ENCODE data around the gene ARHGAP6.
A peak's percentile ranks its signal among the peaks of the same experiment; 100 is the strongest.
"Not testable (repeated sequence)": the region's sequence is repeated elsewhere in the genome, so short reads cannot be mapped to it uniquely, and the experiment has no call there.

The ARHGAP6 gene

DNA sequence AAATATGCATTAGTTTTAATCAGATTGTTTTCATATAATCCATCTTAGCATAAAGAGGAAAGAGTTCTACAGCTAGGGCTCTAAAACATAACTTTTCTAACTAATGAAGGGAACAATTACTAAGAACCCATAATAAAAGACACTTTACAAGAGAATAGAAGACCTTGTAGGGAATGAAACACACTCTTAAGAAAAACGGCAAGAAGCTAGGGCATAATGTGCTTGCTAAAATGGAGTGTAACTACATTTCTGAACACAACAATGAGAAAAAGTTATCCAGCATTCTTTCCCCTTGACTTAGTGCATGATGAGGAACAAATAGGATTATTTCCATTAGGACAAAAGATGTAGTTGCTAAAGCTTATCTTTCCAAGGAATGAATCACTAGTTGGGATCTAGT, 54.6 kb downstream of the ARHGAP6 start:
- peaks cover 2% of the 10 kb centered on the region for H3K4me1 Mint-ChIP-seq (ENCODE audit: low read depth)
- peaks cover 4% of the 10 kb centered on the region for H3K9me3 Mint-ChIP-seq (ENCODE audit: low read depth)
- no peaks in the 10 kb centered on the region for H3K36me3 Mint-ChIP-seq
- H3K27ac Mint-ChIP-seq = no peak overlapping the region
- no peak overlapping the region for H3K4me3 Mint-ChIP-seq
- H3K27me3 Mint-ChIP-seq = peaks cover 5% of the 10 kb centered on the region

DNA sequence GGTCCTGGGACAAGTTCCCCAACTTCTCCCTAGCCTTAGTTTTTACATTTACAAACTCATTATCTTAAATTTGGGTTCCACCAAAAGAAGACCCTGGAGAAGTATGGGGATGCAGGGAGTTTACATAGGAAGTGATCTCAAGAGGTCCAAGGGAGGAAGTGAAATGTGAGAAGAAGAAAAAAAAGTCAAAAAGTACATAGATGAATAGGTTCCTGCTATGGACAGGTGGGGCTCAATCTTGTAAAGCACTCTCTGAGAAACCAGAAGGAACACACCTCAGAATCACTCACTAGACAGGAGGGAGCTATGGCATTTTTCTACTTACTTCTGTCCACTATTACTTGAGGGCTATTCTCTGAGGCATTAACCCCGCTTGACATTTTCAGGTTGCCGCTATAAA, 56.6 kb downstream of the ARHGAP6 start:
- H3K9me3 Mint-ChIP-seq (ENCODE audit: low read depth) = no peaks in the 10 kb centered on the region
- peaks cover 2% of the 10 kb centered on the region for H3K27me3 Mint-ChIP-seq
- H3K36me3 Mint-ChIP-seq = no peaks in the 10 kb centered on the region
- no peak overlapping the region for H3K4me3 Mint-ChIP-seq
- peaks cover 2% of the 10 kb centered on the region for H3K4me1 Mint-ChIP-seq (ENCODE audit: low read depth)
- no peak overlapping the region for H3K27ac Mint-ChIP-seq

DNA sequence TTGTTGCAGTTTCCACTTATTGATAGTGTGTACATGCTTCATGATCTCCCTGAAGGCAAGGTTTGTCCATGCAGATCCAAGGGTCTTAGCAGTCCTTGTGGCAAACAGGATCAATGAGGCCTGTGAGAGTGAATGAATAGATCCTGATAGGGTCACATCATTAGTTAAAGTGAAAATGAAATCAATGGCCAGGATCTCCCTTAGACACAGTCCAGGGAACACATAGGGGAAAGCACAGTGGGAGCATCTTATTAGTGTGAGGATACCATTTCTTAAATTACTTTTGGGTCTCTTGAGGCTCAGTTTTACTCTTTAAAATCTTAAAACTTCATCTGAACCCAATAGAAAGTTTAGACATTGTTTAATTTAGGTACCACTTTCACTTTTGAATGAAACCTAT, 59.3 kb downstream of the ARHGAP6 start:
- H3K27ac Mint-ChIP-seq = no peak overlapping the region
- H3K36me3 Mint-ChIP-seq = no peaks in the 10 kb centered on the region
- no peaks in the 10 kb centered on the region for H3K9me3 Mint-ChIP-seq (ENCODE audit: low read depth)
- peaks cover 2% of the 10 kb centered on the region for H3K27me3 Mint-ChIP-seq
- no peak overlapping the region for H3K4me3 Mint-ChIP-seq
- peaks cover 2% of the 10 kb centered on the region for H3K4me1 Mint-ChIP-seq (ENCODE audit: low read depth)

DNA sequence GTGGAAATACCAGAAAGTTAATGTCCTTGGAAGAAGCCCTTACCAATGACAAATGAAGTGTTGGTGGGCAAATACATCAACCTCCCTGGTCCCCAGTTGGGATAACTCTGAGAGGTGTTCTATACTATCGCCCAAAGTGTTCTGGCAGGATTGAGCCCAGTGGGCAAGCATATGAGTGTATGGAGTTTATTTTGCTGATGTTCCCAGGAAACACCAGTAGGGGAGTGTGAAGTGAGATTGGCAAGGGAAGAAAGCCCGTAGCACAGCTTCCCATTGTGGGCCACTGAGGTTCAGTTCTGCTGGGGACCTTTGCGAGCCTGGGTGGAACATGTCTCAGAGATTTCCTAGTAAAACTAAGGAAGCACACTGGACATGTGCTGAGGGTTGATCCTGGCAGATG, 65.1 kb downstream of the ARHGAP6 start:
- H3K9me3 Mint-ChIP-seq (ENCODE audit: low read depth) = no peaks in the 10 kb centered on the region
- H3K27me3 Mint-ChIP-seq = no peaks in the 10 kb centered on the region

DNA sequence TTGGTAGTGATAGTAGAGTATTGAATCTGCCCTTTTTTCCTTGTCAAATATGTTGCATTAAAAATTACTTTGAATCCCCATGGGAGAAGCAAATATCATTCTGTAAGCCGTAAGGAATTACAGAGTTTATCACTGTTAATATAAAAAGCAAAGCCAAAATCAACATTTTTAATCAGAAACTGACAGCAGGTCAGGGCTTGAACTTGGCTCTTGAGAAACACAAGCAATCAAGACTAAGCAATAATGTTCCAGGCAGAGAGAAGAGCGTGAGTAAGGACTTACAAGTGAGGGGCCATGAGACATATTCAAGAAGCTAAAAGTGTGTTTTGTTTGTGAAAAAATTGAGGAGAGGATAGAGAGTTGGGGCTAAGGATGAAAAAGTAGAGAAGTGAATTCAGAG, 68.2 kb downstream of the ARHGAP6 start:
- no peak overlapping the region for H3K27ac Mint-ChIP-seq
- H3K27me3 Mint-ChIP-seq = no peaks in the 10 kb centered on the region
- H3K36me3 Mint-ChIP-seq = no peaks in the 10 kb centered on the region
- H3K9me3 Mint-ChIP-seq (ENCODE audit: low read depth) = no peaks in the 10 kb centered on the region
- no peaks in the 10 kb centered on the region for H3K4me1 Mint-ChIP-seq (ENCODE audit: low read depth)
- H3K4me3 Mint-ChIP-seq = no peak overlapping the region

More for the DNA sequence above, 65.1 kb downstream of the ARHGAP6 start:
- H3K4me1 Mint-ChIP-seq (ENCODE audit: low read depth) = no peaks in the 10 kb centered on the region
- no peak overlapping the region for H3K4me3 Mint-ChIP-seq
- H3K27ac Mint-ChIP-seq = no peak overlapping the region
- H3K36me3 Mint-ChIP-seq = no peaks in the 10 kb centered on the region

DNA sequence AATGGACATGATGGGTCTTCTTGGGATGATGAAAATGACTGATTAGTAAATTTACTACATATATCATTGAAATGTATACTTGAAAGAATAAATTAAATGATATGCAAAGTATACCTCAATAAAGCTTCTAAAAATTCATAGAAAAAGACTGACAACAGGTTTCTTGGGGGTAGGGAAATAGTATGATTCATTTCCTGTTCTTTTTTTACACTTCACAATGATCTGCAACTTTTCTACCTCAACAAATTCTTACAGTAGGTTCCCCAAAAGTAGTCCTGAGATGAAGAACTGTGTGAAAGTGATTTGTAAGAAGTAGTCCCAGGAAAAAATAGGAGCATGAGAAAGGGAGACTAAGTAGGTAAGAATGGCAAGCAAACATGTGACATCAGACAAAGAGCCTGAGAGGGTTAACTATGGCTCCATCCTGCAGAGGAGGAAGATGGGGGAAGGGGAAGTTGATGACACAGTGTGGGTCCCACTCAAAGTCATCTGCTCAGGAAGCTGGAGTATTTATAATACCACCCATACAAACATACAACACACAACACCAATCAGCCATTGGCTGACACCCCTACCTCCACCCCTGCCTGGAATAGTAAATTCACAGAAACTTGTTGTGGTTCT, 73.9 kb downstream of the ARHGAP6 start:
- H3K4me3 Mint-ChIP-seq = peak overlapping the region; percentile 77
- H3K27ac Mint-ChIP-seq = peak overlapping the region; percentile 96
- peaks cover 2% of the 10 kb centered on the region for H3K36me3 Mint-ChIP-seq
- H3K27me3 Mint-ChIP-seq = no peaks in the 10 kb centered on the region
- H3K4me1 Mint-ChIP-seq (ENCODE audit: low read depth) = peaks cover 13% of the 10 kb centered on the region
- H3K9me3 Mint-ChIP-seq (ENCODE audit: low read depth) = no peaks in the 10 kb centered on the region

DNA sequence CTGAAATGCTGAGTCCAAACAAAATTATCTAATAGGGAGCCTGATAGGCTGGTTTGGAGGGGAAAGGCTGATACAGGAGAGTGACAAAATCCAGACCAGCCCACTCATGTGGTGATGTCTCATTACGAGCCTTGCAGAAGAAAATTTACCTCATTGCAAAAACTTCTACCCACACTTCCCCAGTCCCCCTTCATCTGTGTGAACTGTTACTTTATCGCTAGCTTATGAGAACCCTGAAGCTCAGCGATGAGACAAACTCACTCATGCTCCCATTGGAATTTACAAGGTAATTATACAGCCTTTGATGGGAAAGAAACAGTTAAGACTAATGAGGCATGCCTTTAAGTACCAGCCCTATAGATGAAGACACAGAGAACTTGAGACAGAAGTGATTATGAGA, 76.1 kb downstream of the ARHGAP6 start:
- Mint-ChIP-seq H3K36me3 (peaks cover 2% of the 10 kb centered on the region), H3K9me3 (ENCODE audit: low read depth) (no peaks in the 10 kb centered on the region), H3K27ac (no peak overlapping the region), H3K4me3 (no peak overlapping the region), H3K4me1 (ENCODE audit: low read depth) (peaks cover 13% of the 10 kb centered on the region), H3K27me3 (no peaks in the 10 kb centered on the region)

DNA sequence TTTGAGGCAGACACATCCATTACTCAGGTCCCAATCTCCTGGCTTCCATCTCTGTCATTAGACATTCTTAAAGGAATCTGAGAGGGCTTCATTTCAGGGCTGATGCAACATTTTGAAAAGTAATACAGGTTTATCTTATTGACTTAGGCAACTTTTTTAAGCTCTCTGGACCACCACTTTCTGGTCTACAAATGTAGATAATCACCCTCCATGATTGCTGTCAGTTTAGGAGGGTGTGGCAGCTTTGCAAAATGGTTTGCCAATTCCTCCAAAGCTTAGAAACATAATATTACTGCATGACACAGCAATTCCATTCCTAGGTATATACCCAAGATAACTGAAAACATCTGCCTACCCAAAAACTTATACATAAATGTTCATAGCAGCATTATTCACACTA, 77.6 kb downstream of the ARHGAP6 start:
- H3K36me3 Mint-ChIP-seq = peaks cover 2% of the 10 kb centered on the region
- no peak overlapping the region for H3K4me3 Mint-ChIP-seq
- no peak overlapping the region for H3K27ac Mint-ChIP-seq
- peaks cover 13% of the 10 kb centered on the region for H3K4me1 Mint-ChIP-seq (ENCODE audit: low read depth)
- no peaks in the 10 kb centered on the region for H3K9me3 Mint-ChIP-seq (ENCODE audit: low read depth)
- no peaks in the 10 kb centered on the region for H3K27me3 Mint-ChIP-seq

DNA sequence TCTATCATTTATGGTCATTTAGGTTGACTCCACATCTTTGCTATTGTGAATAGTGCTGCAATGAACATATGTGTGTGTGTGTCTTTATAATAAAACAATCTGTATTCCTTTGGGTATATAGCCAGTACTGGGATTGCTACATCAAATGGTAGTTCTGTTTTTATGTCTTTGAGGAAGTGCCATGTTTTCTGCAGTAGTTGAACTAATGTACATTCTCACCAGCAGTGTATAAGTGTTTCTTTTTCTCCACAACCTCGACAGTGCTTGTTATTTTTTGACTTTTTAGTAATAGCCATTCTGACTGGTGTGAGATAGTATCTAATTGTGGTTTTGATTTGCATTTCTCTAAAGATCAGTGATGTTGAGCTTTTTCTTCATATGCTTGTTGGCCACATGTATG, 80.5 kb downstream of the ARHGAP6 start:
- Mint-ChIP-seq H3K9me3 (ENCODE audit: low read depth) (no peaks in the 10 kb centered on the region), H3K36me3 (peaks cover 2% of the 10 kb centered on the region), H3K4me3 (no peak overlapping the region), H3K4me1 (ENCODE audit: low read depth) (peaks cover 3% of the 10 kb centered on the region), H3K27me3 (no peaks in the 10 kb centered on the region), H3K27ac (no peak overlapping the region)

DNA sequence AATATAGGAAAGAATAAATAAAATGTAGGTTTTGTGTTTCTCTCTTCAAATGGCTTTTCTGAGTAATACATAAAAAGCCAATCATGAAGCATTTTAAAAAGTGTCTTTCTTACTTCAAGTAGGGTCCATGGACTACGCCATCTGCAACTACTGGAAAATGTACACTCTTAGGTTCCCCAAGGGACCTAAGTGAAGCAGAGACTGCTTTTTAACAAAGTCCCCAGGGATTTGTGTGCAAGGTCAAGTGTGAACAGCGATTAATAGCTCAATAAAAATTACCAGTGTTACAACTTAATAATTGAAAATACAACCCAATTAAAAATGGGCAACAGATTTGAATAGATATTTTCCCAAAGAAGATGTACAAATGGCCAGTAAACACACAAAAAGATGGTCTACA, 84.9 kb downstream of the ARHGAP6 start:
- H3K36me3 Mint-ChIP-seq = no peaks in the 10 kb centered on the region
- H3K4me3 Mint-ChIP-seq = no peak overlapping the region
- H3K27ac Mint-ChIP-seq = no peak overlapping the region
- H3K27me3 Mint-ChIP-seq = peaks cover 2% of the 10 kb centered on the region
- no peaks in the 10 kb centered on the region for H3K4me1 Mint-ChIP-seq (ENCODE audit: low read depth)
- no peaks in the 10 kb centered on the region for H3K9me3 Mint-ChIP-seq (ENCODE audit: low read depth)

DNA sequence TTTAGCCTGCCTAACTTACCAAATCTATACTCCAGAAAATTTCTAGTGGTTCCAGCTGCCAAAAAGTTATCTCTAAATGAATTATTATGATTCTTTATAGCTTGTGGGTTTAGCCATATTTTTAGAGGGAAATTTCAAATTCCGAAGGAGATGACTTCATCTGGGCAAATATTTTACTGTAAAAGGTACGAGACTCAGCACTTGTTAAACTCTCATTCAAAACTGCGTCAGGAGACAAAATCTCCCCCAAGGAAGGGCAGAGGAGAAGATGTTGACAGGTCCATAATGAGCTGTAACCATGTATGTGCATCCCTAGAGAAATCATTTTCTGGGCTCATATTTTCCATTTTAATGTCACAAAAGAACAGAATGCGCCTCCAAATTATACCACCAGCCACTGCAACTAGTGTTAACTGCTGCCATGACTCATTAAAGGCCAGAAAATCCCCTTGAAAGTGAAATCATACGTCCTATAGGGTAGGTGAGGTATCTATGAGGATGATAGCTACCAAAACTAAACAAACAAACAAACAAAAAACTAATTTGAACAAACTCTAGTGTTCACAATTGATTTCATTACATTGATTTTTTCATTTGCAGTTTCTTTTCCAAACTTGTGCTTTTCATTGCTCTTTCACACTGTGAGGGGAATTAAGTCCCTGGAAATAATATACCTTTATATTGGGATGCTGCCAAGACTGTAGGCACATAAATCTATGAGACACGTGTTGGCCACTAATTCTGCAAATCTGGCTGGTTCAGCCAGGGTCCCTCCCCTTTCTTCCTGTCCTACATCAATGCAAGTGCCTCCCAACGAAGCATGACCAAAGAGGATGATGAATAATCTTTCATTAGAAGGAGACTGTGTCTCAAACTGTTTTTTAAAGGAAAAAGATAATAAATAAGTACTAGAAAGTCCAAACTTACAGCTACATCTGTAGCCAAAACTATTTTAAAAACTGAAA, 85.8 kb downstream of the ARHGAP6 start:
- Mint-ChIP-seq H3K9me3 (ENCODE audit: low read depth) (no peaks in the 10 kb centered on the region), H3K27ac (no peak overlapping the region), H3K27me3 (peaks cover 2% of the 10 kb centered on the region), H3K4me3 (no peak overlapping the region), H3K4me1 (ENCODE audit: low read depth) (no peaks in the 10 kb centered on the region), H3K36me3 (no peaks in the 10 kb centered on the region)

DNA sequence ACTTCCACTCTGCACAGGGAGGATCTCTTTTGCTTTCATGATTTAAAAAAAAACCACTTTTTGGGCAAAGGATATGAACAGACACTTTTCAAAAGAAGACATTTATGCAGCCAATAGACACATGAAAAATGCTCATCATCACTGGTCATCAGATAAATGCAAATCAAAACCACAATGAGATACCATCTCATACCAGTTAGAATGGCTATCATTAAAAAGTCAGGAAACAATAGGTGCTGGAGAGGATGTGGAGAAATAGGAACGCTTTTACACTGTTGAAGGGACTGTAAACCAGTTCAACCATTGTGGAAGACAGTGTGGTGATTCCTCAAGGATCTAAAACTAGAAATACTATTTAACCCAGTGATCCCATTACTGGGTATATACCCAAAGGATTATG, 87.4 kb downstream of the ARHGAP6 start:
- not testable (repeated sequence) for H3K27ac Mint-ChIP-seq; H3K9me3 Mint-ChIP-seq (ENCODE audit: low read depth); H3K27me3 Mint-ChIP-seq; H3K4me1 Mint-ChIP-seq (ENCODE audit: low read depth); H3K4me3 Mint-ChIP-seq; H3K36me3 Mint-ChIP-seq

DNA sequence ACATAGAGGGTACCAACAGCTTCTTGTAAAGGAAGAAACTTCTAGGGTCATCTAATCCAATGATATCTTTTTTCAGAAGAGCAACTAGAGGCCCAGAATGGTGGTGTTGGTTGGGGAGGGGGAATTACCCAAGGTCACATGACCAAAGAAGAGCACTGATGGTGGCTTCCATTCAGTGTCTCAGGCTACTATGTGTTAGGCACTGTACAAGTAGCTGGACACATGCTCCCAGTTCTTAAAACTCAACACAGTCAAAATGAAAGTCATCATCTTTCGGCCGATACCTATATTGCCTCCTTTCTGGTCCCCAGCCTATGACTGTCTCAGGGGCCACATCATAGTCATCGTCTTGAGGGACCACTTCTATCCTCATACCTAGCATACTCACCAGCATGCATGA, 88.1 kb downstream of the ARHGAP6 start:
- H3K9me3 Mint-ChIP-seq (ENCODE audit: low read depth) = no peaks in the 10 kb centered on the region
- no peak overlapping the region for H3K27ac Mint-ChIP-seq
- no peaks in the 10 kb centered on the region for H3K4me1 Mint-ChIP-seq (ENCODE audit: low read depth)
- H3K36me3 Mint-ChIP-seq = no peaks in the 10 kb centered on the region
- H3K4me3 Mint-ChIP-seq = no peak overlapping the region
- H3K27me3 Mint-ChIP-seq = peaks cover 2% of the 10 kb centered on the region

DNA sequence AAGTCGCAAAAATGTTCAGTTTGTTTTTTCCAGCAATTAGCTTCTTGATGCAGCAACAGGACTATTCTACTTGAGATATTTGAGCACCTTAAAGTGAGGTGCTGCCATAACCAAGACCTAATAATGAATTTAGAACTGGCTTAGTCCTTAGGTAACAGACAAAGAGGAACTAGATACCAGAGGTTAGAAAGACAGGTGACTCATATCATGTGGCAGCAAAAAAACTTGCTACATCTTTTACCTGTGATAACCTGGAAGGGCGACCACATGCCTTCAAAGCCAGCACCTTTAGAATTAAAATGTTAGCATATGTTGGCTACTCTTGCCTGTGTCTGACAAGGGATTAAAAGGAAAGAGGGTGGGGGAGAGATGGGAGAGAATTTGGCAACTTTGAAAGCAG, 90.4 kb downstream of the ARHGAP6 start:
- peaks cover 2% of the 10 kb centered on the region for H3K27me3 Mint-ChIP-seq
- H3K36me3 Mint-ChIP-seq = no peaks in the 10 kb centered on the region
- no peaks in the 10 kb centered on the region for H3K4me1 Mint-ChIP-seq (ENCODE audit: low read depth)

DNA sequence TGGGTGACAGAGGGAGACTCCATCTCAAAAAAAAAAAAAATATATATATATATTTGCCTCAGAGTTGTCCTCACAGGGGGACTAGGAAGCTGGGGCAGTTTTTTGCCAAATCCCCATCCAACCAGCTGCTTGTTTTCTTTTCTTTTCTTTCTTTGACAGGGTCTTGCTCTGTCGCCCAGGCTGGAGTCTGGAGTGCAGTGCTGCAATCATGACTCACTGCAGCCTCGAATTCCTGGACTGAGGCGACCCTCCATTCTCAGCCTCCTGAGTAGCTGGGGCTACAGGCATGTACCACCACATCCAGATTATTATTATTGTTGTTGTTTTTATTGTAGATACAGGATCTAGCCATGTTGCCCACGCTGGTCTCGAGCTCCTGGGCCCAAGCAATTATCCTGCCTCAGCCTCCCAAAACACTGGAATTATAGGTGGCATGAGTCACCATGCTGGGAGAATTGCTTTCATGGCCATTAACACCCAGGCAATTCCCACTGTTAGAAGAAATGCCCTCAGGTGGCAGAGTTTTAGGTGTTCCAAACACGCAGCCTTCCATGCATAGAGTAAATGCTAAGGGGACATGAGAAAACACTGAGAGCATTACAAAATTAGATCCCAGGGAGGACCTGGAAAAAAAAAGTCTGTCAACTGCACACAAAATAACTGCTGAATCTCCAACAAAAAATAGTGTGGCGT, 98.0 kb downstream of the ARHGAP6 start:
- H3K4me3 Mint-ChIP-seq = no peak overlapping the region
- H3K27me3 Mint-ChIP-seq = no peaks in the 10 kb centered on the region
- H3K4me1 Mint-ChIP-seq (ENCODE audit: low read depth) = peaks cover 7% of the 10 kb centered on the region
- no peaks in the 10 kb centered on the region for H3K36me3 Mint-ChIP-seq
- no peaks in the 10 kb centered on the region for H3K9me3 Mint-ChIP-seq (ENCODE audit: low read depth)
- H3K27ac Mint-ChIP-seq = no peak overlapping the region

More for the DNA sequence above, 90.4 kb downstream of the ARHGAP6 start:
- Mint-ChIP-seq H3K9me3 (ENCODE audit: low read depth) (no peaks in the 10 kb centered on the region), H3K27ac (no peak overlapping the region), H3K4me3 (no peak overlapping the region)

Data from activated naive CD8-positive, alpha-beta T cell (primary cell).